IPS DF 4.7 (cell line): ENCODE data around the gene ZSCAN5B.

Source experiments
- DNase-seq: peaks from one replicate; pipeline ENCODE4 v3.0.0-alpha.2; 2013; ENCODE audit warnings: low spot score; ENCODE audit errors: extremely low read depth

Gene ZSCAN5B

DNA sequence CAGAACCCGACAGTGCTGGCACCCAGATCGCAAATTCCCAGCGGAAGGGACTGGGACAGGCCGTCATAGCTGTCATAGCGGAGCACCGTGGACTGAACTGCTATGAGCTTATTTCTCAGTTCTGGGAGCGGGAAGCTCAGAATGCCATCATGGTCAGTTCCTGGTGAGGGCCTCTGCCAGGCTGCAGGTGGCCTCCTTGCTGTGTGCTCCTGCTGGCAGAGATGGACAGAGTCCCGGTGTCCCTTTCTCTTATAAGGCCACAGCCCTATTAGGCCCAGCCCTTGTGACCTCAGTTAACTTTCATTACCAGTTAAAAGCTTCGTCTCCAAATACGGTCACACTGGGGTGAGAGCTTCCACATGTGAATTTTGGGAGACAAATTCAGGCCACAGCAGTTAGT, 51.9 kb downstream of the ZSCAN5B start:
- DNase-seq = no peak

DNA sequence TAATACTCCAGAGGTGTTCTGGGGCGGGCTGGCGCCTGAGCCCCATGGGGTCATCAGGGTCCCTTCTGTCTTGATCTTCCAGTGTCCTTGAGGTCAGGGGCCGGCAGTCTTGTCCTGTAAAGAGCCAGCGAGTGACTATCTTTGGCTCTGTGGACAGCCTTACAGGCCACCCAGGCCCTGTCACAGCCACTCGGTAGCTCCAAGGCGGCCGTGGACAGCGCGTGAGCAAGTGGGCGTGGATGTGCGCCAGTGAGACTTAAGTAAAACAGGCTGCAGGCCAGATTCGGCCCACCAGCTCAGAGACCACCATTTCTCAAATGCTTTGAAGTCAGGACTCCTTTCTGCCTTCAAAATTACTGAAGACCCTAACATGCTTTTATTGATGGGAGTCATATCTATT, 52.8 kb downstream of the ZSCAN5B start:
- DNase-seq = no peak

DNA sequence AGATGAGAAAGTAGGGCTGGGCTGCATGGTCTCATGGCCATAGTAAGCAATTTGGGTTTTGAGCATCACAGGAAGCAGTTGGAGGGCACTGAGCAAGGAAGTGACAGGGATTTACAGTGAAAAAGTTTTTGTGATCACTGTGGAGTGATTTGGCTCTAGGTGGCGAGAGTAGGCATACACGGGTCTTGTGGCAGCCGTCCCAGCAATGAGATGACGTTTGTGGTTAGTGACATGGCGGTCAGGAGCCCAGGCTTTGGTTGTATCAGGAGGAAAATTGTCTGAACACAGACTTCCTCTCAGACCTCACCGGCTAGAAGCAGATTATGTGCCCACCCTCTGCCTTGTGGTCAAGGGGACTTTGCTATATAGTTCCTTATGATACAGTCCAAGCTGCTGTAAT, 53.2 kb downstream of the ZSCAN5B start:
- DNase-seq = no peak

DNA sequence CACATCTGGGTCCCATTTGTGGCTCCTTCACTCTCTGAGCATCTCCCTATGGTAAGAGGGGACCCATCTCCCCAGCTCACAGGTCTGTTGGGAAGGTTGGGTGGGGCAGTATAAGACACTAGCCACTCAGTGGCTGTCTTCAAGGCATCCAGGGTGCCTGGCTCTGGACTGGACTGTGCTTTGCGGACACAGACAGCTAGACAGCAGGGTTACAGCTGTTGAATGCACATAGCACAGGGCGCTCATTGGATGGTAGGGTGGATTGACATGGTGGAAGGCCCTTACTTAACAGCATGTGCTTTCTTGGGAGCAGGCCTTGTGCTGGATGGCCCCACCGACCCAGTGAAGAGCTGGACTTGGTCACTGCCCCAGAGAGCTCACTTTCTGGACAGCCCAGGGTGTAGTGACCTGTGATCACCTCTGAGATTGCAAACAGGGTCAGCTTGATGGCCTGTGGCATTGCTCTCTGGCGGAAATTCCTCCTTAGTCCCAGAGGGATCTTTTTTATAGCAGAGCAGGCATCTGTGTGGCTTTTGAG, 54.6 kb downstream of the ZSCAN5B start:
- DNase-seq = no peak

DNA sequence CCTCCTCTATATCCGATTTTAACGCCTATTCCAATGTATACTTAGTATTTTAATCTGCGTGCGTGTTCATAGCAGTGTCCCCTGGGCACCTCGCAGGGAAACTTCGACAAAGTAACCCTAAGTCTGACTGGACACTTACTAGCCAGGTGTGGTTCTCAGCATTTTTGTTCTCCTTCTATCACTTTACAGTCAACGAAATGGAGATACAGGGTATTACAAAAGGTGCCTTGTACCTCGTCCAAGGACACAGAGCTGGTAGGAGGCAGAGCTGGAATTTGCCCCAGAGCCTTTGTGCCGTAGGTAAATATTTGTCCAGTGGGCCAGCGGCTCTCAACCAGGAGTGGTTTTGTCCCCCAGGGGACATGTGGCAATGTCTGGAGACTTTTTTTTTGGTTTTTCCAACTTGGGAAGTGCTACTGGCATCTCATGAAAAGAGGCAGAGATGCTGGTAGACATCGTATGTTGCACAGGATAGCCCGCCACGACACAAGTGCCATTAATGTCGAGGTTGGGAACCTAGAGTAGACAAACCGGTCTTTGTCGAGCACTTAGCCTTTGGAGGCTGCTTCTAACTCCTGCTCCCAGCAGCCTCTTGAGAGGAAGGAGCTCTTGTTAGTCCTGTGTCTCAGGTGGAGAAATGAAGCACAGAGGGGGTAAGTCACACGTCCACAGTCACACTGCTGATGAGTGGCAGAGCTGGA, 55.3 kb downstream of the ZSCAN5B start:
- no peak for DNase-seq

DNA sequence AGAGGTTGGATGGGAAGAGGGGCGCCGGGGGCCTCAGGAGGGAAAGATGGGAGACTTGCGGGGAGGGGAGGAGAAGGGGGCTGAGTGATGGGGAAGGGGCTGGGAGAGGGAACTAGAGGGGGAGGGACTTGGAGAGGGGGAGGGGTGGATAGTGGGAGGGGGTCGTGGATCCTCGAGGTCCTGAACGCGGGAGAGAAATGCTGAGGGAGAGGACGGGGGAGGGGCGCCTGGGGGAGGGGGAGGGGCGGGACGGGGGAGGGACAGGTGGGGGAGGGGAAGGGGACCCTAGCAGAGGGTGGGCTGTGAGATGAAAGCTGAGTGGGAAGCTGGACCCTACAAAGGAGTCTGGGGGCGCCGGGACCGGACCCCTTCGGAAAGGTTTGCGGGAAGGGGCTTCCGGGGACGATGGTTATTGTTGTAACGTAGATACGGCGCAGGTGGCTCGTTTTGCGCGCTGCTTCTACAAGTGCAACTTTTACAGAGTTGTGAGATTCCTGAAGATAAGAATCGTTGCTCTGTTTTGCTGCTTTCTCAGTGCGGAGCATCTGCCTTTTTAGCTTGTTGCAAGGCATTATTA, 56.1 kb downstream of the ZSCAN5B start:
- no peak for DNase-seq

DNA sequence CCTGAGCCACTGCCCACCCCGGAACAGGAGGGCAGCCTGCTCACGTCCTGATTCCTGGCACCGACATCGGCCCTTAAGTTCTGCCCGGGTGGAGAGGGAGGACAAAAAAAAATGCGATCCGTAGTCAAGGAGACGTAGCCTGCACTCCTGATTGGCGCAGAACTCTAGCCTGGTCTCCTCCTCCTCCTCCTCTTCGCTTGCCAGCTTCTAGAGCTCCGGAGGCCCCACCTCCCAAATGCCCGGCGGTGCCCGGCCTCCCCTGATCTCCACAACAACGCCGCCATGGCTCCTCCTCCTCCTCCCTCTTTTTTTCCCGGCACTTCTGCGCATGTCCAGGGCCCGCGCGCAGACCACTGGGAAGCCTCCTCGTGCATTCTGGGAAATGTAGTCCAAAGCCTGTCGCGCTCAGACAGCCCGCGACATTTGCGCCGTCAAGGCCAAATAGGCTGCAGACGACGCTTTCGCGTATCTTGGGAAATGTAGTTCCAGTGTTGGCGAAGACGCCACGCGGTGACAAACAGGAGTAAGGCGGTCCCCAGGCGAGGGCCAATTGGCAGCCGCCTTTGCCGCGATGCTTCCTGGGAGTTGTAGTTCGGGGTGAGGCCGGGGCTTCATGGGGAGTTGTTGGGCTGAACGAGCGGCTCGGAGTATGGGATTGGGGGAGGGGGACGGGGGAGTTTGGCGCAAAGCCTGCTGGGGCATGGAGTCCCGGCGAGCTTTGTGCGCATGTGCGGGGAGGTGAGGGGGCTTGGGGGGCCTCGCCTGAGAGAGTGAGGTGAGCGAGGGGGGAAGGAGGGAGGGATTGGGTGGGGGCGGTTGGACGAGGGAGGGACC, 56.8 kb downstream of the ZSCAN5B start, which contains the start of gene ZNF444:
ZNF444 (plus strand) TSS at position 705 of the 834 bp plus-strand sequence. CDS start 5,625 bp downstream, outside the sequence.
- peak; percentile 94 for DNase-seq

DNA sequence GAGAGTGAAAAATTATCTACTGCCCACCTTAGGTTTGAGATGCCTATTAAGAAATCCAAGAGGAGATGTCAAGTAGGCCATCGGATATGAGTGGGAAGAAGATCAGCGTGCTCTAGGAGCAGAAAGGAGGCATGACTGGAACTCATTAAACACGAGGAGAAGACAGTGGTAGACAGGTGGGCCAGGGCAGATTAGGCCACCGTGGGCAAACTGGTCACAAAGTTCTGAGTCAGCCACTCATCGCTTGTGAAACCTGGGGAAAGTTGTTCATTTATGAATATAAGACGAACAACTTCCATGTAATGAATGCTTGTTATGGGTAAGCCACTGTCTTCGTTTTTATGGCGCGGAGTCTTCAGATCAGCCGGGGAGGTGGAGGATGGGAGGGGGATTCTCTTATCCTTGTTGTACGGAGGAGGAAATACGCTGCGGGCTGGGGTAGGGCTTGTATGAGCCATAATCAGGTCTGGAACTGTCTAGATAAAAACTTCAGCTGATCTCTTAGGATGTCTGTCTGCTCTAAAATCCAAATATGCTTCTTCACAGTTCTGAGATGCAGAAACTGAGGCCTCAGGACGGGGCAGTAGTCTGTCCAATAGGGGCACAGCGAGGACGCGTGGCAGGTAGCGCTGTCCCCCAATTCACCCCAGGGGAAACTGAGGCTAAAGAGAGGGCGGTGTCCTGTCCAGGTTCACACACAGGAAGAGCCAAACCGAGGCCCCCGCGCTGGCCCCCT, 57.6 kb downstream of the ZSCAN5B start:
- no peak for DNase-seq
